GM12878 (cell line): Measurements from ENCODE around the gene PHGDH. TPM values are rescaled to one million over a fixed set of nuclear protein-coding genes. Genes with fewer than 3 reads are reported as not detected.

Experiments used
- ATAC-seq: fragments of 200-7000 bp; cut with Tn5 transposase; 3 replicates; pipeline ENCODE4 v1.9.1; 2020; ENCODE audit warnings: mild to moderate bottlenecking, moderate library complexity
- BruUV-seq: library from RNA; stranded (reverse); fragments of 400-500 nt; replicated peaks from 2 replicates; lab custom pipeline; 2021; lab: Mats Ljungman, UMichigan
- CTCF ChIA-PET: fragments of 300-600 bp; sonication (Branson Sonifier 250); formaldehyde crosslinking; extraction: SDS; loops from one replicate; lab custom pipeline; 2021; ENCODE audit warnings: inconsistent platforms; lab: Yijun Ruan, JAX
- POLR2A ChIA-PET: fragments of 350-600 bp; formaldehyde crosslinking; extraction: SDS; loops from one replicate; lab custom pipeline; 2021; ENCODE audit warnings: inconsistent platforms; lab: Charles Lee
- RAD21 ChIA-PET: fragments of 300-600 bp; sonication (Branson Sonifier 250); formaldehyde crosslinking; loops from one replicate; lab custom pipeline; 2023; ENCODE audit warnings: antibody characterized with exemption; ENCODE audit not compliant: unreplicated experiment; lab: Charles Lee
- SMC1A ChIA-PET: fragments of 300-600 bp; sonication (Branson Sonifier 250); formaldehyde crosslinking; loops from one replicate; lab custom pipeline; 2023; ENCODE audit not compliant: unreplicated experiment, uncharacterized antibody; lab: Charles Lee
- DNase-seq: peaks from one replicate; pipeline ENCODE4 v3.0.0-alpha.2; 2011; ENCODE audit warnings: low read depth, low spot score
- FAIRE-seq: peaks from 3 replicates; lab custom pipeline; 2011; peaks lifted over from hg19 to GRCh38; lab: Jason Lieb, UNC
- H2AFZ ChIP-seq: 2 replicates; pipeline ENCODE4 v1.6.0; 2011; ENCODE audit warnings: low read depth, low read length, control low read depth; ENCODE audit not compliant: control insufficient read depth
- H3K27ac ChIP-seq: 2 replicates; pipeline ENCODE4 v1.5.1; 2011; ENCODE audit warnings: control low read depth; ENCODE audit not compliant: control insufficient read depth, insufficient read depth
- H3K27me3 ChIP-seq, 2 experiments: replicated peaks in 1 of 2; 2 replicates each; pipeline versions ENCODE4 v1.6.0 to v1.6.1; 2011; ENCODE audit warnings: low read length in 1 of 2; ENCODE audit not compliant: control insufficient read depth in 2 of 2, insufficient read depth in 2 of 2
- H3K36me3 ChIP-seq, 2 experiments: 2 replicates each; pipeline ENCODE4 v1.5.1; 2011; ENCODE audit warnings: low read length in 1 of 2; ENCODE audit not compliant: control insufficient read depth in 2 of 2, insufficient read depth in 2 of 2
- H3K4me1 ChIP-seq: 2 replicates; pipeline ENCODE4 v1.6.1; 2011; ENCODE audit warnings: mild to moderate bottlenecking, low read length, moderate library complexity, mixed read lengths; ENCODE audit not compliant: control insufficient read depth, insufficient read depth
- H3K4me2 ChIP-seq: 2 replicates; pipeline ENCODE4 v1.6.0; 2011; ENCODE audit warnings: control low read depth; ENCODE audit not compliant: control insufficient read depth, insufficient read depth
- H3K4me3 ChIP-seq: fragments of 200-600 bp; sonication (generic); 2 replicates; pipeline ENCODE4 v1.5.1; 2016
- H3K79me2 ChIP-seq: 2 replicates; pipeline ENCODE4 v1.6.0; 2011; ENCODE audit warnings: low read length; ENCODE audit not compliant: control insufficient read depth, insufficient read depth
- H3K9ac ChIP-seq: 2 replicates; pipeline ENCODE4 v1.8.0; 2011; ENCODE audit warnings: low read length, control low read depth, mixed read lengths; ENCODE audit not compliant: control insufficient read depth, insufficient read depth
- H3K9me3 ChIP-seq: replicated peaks from 3 replicates; pipeline ENCODE4 v1.5.1; 2011; ENCODE audit warnings: mild to moderate bottlenecking, low read length; ENCODE audit not compliant: control insufficient read depth, insufficient read depth
- H4K20me1 ChIP-seq: 2 replicates; pipeline ENCODE4 v1.6.0; 2011; ENCODE audit not compliant: control insufficient read depth, insufficient read depth
- CBX5 ChIP-seq: sonication (generic); IDR thresholded peaks from 2 replicates; pipeline ENCODE4 v1.6.1; 2016; ENCODE audit warnings: low read depth, moderate library complexity, mild to moderate bottlenecking, inconsistent platforms
- MYB ChIP-seq: fragments of 150-350 bp; IDR thresholded peaks from 2 replicates; pipeline ENCODE4 v1.6.1; 2014; ENCODE audit warnings: mild to moderate bottlenecking, low read depth, low read length, borderline replicate concordance
- WGBS: methylation state at CpG from one replicate; pipeline ENCODE4 v1.1.6; 2016; ENCODE audit warnings: low lambda C conversion rate; ENCODE audit not compliant: insufficient replicate concordance, insufficient coverage; ENCODE audit errors: missing lambda C conversion rate; 5-methylcytosine and 5-hydroxymethylcytosine counted together
- in situ Hi-C: fragments of 300-500 bp; cut with MboI; formaldehyde crosslinking; loops from 9 replicates; pipeline ENCODE4 v1.14.3; 2018; ENCODE audit warnings: mixed read lengths
- intact Hi-C: fragments of 100-400 bp; cut with micrococcal nuclease; formaldehyde crosslinking; loops from one replicate; pipeline ENCODE4 v1.14.2; 2022; ENCODE audit not compliant: unreplicated experiment
- polyA plus RNA-seq, 11 experiments: library from polyadenylated mRNA; depleted of rRNA in 4 of 11; unstranded in 6 of 11; stranded (reverse) in 5 of 11; fragments of >200 nt; fragmentation: Nextera tagmentation in 4 of 11; fragmentation: Illumina TruSeq in 1 of 11; extraction: Ambion mirVana in 4 of 11; extraction: Trizol in 1 of 11; gene quantifications; 1 replicate in 1 of 11; 2 replicates in 10 of 11; pipeline versions ENCODE4 v1.2.1 to v1.2.3, GENCODE V29; 2011 to 2016; ENCODE audit warnings: inconsistent platforms in 2 of 11, missing spikeins in 2 of 11, low read depth in 1 of 11
- total RNA-seq, 4 experiments: library from RNA; depleted of rRNA in 3 of 4; stranded (reverse); fragments of >200 nt in 3 of 4; fragmentation: Illumina TruSeq in 1 of 4; extraction: Trizol in 1 of 4; gene quantifications; 2 replicates each; pipeline versions ENCODE4 v1.2.1 to v1.2.3, GENCODE V29; 2013 to 2021
- TF ChIP-seq, protein P1 (sequence below): fragments of 450-650 bp; formaldehyde crosslinking; IDR thresholded peaks from 2 replicates; pipeline ENCODE4 v1.4.0; 2020; ENCODE audit warnings: mild to moderate bottlenecking, moderate library complexity

Gene PHGDH
- total and polyA plus RNA-seq, 10 of the 15 experiments (the other 5 are each of a cell fraction or from before 2014, with no cell fraction given): 3.9 to 47.8 (median 25.9) TPM

GRCh38 chr1:119725626-119726025 is 13.9 kb downstream of the PHGDH start:
- no peak for FAIRE-seq
- no peaks in the 10 kb centered on the region for H3K9me3 ChIP-seq
- SMC1A ChIA-PET: no interaction called here
- H3K27ac ChIP-seq: no peak overlapping the region
- no peak overlapping the region for H3K4me2 ChIP-seq
- no peaks in the 10 kb centered on the region for H4K20me1 ChIP-seq
- CTCF ChIA-PET: no interaction called here
- no peaks in the 10 kb centered on the region for H3K27me3 ChIP-seq
- in situ Hi-C loops: no loop called here
- POLR2A ChIA-PET: no interaction called here
- no peak overlapping the region for H2AFZ ChIP-seq
- RAD21 ChIA-PET: no interaction called here
- no peak for DNase-seq
- no peaks in the 10 kb centered on the region for H3K4me1 ChIP-seq
- H3K9ac ChIP-seq: no peak overlapping the region
- WGBS: 42% methylated on average over 5 of the region's 5 CpGs
- no TSS peak for BruUV-seq
- no peak for ATAC-seq
- intact Hi-C loops: no loop called here
- no peaks in the 10 kb centered on the region for H3K79me2 ChIP-seq
- H3K36me3 ChIP-seq: peaks cover 0 to 2% of the 10 kb centered on the region in 2 experiments; a peak in 1 of 4 replicates
- TF ChIP-seq, protein P1, sequence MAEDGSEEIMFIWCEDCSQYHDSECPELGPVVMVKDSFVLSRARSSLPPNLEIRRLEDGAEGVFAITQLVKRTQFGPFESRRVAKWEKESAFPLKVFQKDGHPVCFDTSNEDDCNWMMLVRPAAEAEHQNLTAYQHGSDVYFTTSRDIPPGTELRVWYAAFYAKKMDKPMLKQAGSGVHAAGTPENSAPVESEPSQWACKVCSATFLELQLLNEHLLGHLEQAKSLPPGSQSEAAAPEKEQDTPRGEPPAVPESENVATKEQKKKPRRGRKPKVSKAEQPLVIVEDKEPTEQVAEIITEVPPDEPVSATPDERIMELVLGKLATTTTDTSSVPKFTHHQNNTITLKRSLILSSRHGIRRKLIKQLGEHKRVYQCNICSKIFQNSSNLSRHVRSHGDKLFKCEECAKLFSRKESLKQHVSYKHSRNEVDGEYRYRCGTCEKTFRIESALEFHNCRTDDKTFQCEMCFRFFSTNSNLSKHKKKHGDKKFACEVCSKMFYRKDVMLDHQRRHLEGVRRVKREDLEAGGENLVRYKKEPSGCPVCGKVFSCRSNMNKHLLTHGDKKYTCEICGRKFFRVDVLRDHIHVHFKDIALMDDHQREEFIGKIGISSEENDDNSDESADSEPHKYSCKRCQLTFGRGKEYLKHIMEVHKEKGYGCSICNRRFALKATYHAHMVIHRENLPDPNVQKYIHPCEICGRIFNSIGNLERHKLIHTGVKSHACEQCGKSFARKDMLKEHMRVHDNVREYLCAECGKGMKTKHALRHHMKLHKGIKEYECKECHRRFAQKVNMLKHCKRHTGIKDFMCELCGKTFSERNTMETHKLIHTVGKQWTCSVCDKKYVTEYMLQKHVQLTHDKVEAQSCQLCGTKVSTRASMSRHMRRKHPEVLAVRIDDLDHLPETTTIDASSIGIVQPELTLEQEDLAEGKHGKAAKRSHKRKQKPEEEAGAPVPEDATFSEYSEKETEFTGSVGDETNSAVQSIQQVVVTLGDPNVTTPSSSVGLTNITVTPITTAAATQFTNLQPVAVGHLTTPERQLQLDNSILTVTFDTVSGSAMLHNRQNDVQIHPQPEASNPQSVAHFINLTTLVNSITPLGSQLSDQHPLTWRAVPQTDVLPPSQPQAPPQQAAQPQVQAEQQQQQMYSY (CRISPR knock-in tag): no peak
- TF ChIP-seq CBX5: no peak
- TF ChIP-seq MYB: no peak
- H3K4me3 ChIP-seq: no peak overlapping the region
